ENCODE results near the gene CACNA1S.
A peak's percentile ranks its signal among the peaks of the same experiment; 100 is the strongest.

CACNA1S gene

DNA sequence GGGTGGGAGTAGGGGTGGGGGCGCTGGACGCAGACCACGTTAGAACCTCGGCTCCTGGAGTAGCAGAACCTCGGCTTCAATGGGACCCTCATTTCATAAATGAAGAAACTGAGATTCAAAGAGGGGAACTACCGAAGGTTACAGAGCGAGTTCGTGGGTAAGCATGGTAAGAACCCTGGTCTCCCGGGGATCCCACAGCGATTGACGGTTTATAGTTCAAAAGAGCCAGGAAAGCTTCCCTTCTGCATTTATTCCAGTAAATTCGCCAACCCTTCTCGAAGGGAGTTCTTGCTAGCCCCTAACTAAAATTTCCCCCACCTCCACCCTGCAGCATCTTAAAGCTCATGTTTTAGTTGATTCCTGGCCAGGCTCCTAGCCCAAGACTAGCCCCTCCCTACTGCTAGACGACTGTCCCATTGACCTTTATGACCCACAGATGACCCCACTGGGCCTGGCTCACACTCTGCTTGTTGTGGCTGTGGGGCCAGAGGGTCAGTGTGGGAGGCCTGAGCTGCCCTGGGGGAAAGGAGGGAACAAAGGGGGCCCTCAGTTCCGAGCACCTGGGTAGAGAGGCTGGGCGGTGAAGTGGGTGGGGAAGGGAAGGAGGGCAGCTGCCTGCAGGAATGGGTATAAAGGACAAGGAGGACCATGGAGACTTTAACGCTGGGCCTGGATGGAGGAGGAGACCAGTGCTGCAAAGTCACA lies 88.2 kb downstream of the CACNA1S start:
- no peak for DNase-seq

DNA sequence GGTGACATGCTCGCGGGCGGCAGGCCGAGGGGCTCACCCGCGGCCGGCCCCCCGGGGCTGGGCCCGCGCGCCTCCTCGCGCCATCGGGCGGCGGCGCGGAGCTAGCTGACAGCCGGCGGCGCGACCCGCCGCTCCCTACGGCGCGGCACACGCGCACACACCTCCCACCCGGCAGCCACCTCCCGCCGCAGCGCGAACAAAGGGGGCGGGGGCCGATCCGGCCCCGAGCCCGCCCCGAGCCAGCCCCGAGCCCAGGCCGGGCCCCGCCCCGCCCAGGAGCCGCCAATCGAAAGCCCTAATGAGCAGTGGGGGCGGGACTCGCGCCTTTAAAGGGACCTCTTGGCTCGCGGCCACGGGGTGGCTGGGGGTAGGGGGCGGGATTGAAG lies 88.7 kb downstream of the CACNA1S start, which contains the start of gene KIF21B:
Gene KIF21B, minus strand, starts transcription at position 198 of the 386 bp plus-strand sequence. CDS start 331 bp downstream, outside the sequence.
- peak; percentile 73 for DNase-seq

DNA sequence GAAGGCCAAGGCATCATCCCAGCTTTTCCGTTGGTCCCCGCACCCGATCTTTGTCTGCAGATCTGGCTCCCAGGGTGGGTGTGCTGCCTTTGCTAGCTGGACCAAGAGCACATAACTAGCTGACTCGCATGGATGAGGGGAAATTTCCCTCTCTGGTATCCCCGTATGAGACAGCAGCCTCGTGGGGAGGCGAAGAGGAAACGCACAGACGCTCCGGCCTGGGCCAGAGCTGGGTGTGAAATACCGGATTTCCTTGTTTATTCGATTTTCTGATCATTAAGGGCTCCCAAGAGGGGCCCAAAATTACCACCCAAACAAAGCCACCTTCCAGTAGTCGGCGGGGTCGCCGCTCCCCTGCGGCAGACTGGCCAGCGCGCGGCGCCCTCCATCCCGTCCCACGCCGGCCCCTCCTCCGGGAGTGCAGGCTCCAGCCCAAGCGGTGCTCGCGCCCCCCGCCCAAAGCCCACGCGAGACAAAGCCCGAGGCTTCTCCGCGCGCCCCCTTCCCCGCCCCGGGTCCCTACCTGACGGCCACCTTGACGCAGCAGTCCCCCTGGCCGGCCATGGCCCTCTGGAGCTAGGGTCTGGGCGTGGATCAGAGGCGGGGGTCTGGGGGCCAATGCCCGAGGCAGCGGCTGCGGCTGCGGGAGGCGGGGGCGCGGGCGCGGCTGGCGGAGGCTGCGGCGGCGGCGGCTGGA lies 89.3 kb downstream of the CACNA1S start:
- DNase-seq, result peak; percentile 7

DNA sequence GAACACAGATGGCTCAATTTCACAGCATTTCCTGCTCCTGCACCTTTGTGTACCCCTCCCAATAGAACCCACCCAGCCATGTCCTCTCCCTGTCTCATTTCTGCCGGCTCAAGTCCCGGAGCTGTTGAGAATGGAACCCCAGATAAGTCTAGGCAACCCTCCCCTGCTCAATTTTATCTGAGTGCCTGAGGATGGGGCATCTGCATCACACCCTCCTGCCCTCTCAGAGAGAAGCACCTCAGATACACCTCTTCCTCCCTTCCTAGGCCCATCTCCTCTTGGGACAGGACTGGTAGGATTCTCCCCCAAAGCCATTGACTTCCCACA lies 89.8 kb downstream of the CACNA1S start:
- peak; percentile 25 for DNase-seq

DNA sequence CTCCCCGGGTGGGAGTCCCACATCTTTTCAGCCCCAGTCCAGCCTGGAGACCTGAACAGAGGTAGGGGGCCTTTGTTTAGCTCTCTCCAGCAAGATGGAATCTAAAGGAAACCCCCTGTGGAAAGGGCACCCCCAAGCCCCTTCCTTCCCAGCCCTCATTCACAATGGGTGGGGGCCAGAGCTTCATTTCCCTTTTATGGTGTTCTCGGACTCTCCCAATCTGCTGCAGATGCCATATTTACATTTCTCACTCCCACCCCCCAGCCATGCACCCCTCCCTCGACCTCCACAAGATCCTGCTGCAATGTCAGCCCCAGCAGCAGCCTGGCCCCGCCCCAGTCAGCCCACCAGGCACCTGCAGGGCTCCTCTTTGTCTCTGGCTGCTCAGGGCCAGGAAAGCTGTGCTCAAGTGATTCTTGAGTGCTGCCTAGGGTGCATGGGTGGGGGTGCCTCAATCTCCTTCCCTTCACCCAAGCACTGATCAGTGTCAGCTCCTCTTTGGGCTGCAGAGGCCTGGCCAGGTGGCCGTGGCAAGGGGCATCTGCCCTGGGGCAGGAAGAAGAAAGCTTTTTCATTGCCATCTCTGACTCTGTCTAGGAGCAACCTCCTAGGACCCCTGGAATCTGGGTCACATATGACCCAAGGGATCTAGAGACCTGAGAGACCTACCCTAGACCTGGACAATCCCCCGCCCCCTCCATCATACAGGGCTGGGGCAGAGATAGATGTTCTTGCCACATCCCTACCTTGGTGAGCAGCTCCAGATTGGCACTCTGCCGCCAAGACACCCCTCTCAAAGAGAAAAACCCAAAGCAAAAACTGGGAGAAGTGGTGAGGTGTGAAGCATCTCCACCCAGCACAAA lies 90.4 kb downstream of the CACNA1S start:
- DNase-seq, result no peak

DNA sequence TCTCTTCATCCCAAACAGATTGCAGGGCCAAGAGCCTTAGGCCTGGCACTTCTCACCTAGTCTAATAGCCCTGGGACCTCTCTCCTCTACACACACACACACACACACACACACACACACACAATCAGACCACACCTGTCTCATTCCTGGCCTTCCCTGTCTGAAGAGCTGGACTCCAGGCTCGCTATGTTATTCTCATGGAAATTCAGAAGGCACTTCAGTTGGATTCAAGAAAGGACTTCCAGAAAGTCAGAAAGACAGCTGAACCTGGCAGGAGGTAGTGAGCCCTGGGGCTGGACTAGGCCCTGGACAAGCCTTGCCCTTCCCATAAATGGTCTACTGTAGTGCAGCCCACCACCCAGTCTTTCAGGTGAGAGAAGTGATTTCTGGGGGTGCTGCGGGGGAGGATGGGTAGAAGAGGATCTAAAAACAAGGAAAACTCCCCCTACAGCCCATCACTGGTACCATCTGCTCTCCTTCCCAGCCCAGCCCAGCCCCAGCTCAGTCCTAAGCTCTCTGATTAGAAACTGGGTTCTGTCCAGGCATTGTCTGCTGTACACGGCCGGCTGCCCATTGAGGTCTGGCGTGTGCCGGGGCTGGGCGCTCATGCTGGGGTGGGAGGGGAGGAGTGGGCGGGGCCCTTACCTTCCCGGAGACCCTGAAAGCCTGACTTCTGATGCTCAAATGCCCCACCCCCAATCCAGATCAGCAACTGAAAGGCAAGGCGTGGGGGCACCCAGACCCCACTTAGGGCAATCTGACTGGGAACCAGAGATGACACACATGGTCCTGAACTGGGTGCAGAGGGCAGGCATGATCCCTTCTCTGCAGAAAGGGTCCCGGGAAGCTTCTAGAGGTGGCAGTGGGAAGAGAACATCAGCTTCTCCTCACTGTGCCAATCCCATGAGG lies 91.3 kb downstream of the CACNA1S start:
- DNase-seq, result peak; percentile 54

DNA sequence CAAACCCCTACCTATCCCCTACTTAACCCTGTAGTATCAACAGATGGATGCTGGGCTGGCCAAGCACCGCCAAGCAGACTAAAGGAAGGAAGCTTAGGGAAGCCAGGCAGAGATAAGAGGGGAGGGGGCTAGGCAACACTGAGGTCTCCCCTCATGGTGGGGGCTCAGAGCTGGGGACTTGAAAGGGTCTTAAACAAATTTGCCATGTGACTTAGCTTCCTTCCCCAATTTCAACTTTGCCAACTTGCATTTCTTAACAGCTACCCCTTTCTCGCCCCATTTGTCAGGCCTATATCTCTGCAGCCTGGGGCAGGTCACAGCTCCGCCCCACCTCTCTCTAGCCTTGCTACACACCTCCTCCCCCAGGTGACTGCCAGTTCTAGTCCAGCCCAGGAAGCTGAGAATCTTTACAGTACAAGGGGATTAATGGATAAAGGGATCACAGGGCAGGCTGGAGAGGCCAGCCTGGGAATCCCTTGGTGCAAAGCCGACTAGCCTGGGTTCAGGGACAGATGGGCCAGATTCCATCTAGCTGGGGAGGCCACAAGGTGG lies 92.1 kb downstream of the CACNA1S start:
- peak; percentile 7 for DNase-seq

DNA sequence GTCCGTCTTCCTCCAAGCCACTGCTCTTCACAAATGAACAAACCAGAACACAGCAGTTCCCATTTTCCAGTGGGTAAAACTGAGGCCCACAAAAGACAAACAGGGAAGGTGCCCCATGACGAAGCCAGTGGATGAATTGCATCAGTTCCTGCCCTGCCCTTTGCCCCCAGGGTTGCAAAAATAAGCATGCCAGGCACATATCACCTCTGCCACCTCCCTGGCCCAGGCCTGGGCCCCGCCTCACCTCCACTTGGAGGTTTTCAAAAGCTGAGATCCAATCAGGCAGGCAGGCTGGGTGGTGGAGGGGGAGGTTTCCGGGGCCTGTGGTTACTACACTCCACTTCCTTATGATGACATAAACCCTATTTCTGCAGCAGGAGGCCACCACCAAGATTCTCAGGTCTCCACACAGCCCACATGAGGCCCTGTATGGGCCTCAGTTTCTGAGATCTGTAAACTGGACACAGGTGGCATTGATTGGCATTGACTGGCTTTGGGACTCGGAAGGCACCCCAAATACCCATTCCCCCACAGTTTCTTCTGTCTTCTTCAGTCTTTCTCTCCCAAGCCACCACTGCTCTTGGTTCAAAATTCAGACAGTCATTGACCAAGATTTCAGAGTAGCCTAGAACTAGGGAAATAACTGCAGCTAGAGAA lies 92.8 kb downstream of the CACNA1S start:
- DNase-seq, result peak; percentile 87

DNA sequence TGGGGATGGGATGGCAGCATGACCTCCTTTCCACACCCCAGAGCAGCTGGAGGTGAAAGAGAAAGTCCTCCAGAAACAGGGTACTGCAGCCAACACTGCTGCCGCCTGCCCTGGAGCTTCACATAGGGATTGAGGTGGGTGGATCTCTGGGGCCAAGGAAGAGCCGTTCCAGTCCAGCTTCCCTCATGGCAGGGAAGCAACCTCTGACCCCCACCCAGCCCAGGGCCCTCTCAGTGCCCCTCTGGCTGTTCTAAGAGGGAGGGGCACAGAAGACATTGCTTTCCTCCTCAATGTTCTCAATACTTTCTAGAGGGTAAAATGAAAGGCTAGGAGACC lies 94.4 kb downstream of the CACNA1S start:
- DNase-seq, result no peak

DNA sequence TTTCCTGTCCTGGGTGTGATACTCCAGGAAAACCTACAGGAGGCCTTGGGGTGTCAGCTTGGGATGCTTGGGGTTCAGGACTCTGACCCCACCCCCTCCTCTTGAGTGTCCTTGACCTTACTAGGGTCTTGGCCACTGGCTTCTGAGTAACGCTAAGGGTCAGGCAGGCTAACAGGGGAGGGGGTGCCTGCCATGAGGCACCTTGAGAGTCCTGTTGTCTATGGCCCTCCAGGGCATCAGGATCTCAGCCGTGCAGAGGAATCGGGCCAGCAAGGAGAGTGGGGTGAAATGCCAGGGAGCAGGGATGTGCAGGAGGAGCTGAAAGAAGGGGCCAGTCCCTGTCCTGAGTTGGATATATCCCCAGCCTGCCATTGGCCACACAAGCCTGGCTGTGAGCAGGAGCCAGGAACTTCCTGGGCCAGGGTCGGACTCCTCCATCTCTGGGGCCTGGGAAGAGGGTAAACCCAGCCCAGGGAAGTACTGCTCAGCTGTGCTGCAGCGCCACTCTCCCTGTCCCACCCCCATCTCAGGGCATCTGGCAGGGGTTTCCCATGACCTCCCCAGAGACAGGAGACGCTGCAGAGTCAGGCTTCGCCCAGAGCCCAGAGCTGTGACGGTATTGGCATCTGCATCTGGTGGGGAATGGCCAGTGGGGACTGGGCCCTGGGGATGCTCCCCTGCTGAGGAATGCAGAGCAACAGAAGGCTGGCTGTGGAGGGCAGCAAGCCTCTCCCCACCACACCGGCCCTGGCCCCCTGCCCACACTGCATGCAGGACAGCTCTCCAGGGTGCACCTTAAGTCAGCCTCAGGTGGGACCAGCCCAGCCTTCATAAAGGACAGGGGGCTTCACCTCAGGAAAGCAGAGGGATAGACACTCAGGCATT lies 95.0 kb downstream of the CACNA1S start:
- DNase-seq, result no peak

DNA sequence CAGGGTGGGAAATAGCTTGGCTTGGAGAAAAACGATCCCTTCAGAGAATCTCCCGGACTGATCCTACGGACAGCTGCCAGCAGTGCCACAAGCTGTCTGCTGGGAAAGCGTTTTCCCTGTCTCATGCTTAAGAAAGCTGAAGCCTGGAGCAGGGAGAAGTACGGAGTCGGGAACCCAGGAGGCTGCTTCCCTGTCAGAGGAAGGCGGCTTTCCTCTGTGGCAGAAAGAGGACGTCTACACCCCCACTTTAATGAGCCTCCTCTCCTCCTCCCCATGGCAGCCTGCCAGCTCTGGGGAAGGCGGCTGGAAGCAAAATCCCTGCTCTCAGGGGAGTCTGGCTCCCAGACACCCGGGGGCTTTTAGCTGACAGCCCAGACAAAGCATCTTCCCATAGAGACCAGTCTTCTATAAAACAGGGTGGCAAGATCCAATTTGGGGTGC lies 96.0 kb downstream of the CACNA1S start:
- peak; percentile 26 for DNase-seq

DNA sequence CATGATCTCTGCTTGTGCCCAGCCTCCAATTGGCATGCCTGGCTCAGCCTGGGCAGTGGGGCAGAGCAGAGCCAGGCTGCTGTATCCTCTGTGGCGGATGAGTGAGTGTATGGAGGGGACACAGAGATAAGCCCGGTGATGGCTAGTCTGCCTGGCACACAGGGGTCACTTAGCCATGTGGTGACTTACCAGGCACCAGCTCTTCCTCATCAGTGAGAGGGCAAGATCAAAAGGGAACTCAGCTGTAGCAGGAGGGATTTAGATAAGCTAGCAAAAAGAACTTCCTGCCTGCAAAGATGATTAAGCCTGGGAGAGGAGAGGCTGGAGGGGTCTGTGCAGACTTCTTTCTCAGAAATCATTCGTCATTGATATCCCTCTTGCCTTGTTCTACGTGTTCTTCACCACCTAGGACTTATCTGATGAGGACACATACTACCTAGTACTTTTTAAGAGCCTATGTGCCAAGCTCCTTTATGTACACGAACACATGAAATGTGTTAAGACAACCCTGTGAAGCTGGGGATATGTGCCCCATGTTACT lies 96.6 kb downstream of the CACNA1S start:
- DNase-seq, result peak; percentile 91

DNA sequence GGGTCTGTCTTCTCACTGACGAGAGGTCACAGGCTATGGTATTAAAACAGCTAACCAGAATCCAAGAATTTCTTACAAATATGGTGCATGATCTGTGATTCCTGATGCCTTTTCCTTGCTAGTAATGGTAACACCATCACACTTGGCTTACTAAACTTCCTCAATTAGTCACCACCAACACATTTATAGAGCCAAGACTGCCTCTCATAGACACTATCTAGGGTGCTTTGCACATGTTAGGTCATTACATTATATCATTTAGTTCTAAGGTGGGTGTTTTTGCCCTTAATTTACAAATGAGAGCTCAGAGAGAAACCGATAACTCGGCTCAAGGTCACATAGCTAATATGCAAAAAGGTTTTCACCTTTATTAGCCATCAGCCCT lies 97.4 kb downstream of the CACNA1S start:
- no peak for DNase-seq

DNA sequence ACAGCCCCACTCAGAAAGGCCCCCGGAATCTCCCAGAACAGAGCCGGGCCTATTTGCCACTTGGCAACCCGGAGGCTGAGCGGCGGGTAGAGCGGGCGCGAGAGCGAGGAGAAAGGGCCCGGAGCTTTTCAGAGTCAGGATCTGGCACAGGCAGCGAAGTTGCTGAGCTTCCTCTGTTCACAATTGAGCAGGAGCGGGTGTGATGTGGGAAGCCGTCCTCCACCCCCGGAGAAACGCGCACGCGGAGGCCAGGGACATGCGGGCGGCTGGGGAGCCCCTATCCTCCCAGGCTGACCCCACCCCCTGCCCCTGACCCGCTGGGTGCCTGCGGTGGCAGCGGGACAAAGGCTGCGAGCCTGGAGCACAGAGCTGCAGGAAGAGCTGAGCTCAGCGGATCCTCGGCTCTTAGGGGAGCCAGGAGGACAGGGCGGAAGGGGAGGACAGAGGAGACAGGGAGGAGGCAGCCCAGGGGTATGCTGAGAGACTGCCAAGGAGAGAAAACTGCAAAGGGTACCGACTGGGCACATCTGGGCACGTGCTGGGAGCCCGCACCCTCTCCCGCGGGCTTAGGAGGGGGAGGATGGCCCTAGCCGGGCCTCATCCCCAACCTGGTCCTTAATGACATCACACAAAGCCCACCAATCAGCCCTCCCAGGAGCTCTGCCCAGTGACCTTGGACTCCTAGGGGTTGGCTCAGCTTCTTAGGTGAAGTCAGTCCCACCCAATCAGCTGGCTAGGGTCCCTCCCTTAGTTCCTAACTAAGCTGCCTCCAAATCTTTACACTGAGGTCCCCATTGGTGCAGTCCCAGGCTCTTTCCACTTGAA lies 98.0 kb downstream of the CACNA1S start:
- peak; percentile 11 for DNase-seq

DNA sequence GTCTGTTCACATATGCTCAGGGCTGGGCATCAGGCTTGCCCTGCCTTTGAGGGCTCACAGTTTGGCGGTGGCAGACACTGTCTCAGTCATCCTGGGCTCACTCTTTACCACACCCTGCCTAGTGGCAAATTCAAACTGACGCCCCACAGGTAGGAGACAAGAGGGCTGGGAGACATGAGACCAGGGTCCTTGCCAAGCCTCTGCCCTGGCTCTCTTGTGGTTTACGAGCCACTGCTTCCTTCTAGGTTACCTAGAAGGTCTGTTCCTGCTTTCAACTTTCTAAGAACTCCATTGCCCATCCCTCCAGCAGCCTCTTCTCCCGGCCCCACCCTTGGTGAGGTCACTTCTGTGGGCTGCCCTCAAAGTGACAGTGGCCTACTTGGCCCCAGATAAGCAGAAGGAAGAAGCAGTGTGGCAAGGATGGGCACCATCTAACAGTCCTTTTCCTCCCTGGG lies 99.2 kb downstream of the CACNA1S start:
- DNase-seq, result peak; percentile 82

DNA sequence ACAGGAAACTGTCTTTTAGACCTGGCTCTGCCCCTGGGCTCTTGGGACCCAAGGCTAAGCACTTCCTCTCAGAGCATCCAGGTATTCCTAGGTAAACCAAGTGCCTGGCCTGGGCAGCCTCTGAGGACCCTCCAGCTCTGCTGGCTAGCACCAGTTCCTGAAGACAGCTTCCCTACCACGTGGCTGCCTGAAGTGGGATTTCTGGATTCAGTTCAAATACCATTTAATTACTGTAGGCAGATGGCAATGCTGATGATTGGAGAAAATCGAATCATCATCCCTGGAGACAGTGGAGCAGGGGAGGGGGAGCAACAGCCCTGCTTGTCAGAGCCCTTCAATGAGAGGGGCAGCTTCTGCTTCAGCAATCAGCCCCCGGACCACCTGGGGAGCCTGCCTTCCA lies 100.6 kb downstream of the CACNA1S start:
- no peak for DNase-seq

DNA sequence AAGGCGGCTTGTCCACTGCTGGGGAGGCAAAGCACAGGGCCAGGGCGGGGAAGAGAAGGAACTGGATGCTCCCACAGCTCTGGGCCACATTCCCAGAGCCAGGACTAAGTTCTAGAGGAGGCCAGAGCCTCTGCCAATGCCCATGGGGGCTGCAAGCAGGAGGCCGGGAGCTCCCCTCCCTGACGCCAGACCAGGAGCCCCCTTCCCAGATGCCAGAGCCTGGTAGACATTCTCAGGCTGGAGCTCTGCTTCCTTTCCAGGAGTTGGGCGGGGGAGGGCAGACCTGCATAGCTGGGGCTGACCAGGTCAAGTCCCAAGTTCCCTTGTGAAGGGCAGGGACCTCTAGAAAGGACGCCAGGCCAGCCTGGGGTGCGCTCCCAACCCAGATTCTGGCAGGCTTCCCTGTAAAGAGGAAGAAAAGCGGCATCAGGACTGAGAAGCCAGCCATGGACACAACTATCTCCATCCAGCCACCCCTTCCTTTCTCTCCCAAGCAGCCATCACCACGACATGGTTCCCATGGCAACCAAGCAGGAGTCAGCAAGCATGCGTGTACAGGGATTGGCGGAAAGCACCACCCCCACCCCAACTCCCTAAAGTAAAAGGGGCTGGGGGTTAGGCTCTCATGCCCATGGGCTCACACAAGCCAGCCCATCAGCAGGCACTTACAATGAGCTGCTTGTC lies 102.1 kb downstream of the CACNA1S start:
- DNase-seq, result no peak

DNA sequence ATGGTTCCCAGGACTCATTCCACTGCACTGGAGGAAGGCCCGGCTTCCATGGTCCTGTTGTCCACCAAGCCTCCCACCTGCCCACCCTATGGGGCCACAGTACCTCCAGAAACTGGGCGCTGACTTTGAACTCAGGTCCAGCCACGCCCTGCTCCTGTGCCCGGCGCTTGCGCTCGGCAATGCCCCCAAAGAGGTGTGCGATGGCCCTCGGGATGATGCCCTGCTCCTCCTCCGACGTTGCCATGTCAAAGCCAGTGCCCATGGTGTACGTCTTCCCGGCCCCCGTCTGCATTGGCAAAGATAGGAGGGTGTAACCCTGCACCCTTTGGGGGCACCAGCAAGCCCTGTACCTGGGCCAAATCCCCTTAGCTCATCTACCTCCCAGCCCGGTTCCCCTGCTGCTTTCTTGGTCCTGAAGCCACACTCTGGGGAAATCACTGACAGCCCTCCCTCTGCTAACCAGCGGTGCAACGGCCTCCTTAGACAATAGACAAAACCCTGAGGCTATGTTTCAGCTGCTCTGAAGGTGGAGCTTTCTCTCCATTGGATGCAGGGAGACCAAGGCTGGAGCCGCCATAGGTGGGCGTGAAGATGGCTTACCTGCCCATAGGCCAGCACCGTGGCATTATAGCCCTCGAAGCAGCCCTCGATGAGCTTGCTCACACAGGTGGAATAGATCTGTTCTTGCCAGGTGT lies 103.4 kb downstream of the CACNA1S start:
- DNase-seq, result no peak

All from hematopoietic multipotent progenitor cell treated with erythropoietin and hydrocortisone succinate and interleukin-3 and kit ligand, for 8 days (in vitro differentiated cells).